PC-9 (cell line): ENCODE results near the gene DSCAM.

ENCODE experiments used
- EZH2 ChIP-seq: fragments of 200-600 bp; sonication (generic); IDR thresholded peaks from 2 replicates; pipeline ENCODE4 v1.8.0; 2017; ENCODE audit warnings: antibody characterized with exemption, low read depth
- TF ChIP-seq, protein P1 (sequence below): fragments of 200-600 bp; sonication (generic); conservative IDR thresholded peaks from 2 replicates; pipeline ENCODE4 v1.6.1; 2017; ENCODE audit warnings: mixed run types, antibody characterized with exemption, mild to moderate bottlenecking, moderate library complexity

DNA sequence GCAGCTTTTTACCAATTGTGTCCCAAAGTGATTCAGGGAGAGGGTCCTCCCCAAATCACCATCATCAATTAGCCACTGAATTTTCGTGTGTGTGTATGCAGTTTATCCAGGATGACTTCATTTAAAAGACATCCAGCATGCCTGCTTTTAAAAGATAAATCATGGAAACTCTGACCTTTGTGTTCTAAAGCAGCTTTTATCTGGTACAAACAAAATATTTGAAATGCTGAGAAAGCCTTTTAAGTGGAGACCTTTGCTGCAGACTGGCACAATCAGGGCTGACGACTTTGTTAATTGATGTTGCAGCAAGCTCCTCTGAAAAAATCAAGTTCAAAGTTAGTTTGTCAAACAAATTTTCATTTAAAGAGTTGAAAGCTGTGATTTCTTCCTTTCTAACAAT lies 875.0 kb downstream of the DSCAM start:
- TF ChIP-seq, protein P1, sequence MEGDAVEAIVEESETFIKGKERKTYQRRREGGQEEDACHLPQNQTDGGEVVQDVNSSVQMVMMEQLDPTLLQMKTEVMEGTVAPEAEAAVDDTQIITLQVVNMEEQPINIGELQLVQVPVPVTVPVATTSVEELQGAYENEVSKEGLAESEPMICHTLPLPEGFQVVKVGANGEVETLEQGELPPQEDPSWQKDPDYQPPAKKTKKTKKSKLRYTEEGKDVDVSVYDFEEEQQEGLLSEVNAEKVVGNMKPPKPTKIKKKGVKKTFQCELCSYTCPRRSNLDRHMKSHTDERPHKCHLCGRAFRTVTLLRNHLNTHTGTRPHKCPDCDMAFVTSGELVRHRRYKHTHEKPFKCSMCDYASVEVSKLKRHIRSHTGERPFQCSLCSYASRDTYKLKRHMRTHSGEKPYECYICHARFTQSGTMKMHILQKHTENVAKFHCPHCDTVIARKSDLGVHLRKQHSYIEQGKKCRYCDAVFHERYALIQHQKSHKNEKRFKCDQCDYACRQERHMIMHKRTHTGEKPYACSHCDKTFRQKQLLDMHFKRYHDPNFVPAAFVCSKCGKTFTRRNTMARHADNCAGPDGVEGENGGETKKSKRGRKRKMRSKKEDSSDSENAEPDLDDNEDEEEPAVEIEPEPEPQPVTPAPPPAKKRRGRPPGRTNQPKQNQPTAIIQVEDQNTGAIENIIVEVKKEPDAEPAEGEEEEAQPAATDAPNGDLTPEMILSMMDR: no peak
- no peak for TF ChIP-seq EZH2
